ENCODE results near the gene FHIT.

FHIT gene

GRCh38 chr3:59904296-59904695, 1347.0 kb downstream of the FHIT start:
- no peak for DNase-seq
- Histone ChIP-seq H3K4me3 (no peak overlapping the region), H3K36me3 (no peaks in the 10 kb centered on the region), H3K9me3 (no peaks in the 10 kb centered on the region), H3K27me3 (no peaks in the 10 kb centered on the region), H3K4me1 (peaks cover 0 to 3% (median 0%) of the 10 kb centered on the region in 4 donors), H3K27ac (no peak overlapping the region)
- TF ChIP-seq CTCF (IDR thresholded peaks at IDR 0.05): no peak
- intact Hi-C loops (cut with DNase I; ENCODE audit: low total_unique reads): no loop called here

DNA sequence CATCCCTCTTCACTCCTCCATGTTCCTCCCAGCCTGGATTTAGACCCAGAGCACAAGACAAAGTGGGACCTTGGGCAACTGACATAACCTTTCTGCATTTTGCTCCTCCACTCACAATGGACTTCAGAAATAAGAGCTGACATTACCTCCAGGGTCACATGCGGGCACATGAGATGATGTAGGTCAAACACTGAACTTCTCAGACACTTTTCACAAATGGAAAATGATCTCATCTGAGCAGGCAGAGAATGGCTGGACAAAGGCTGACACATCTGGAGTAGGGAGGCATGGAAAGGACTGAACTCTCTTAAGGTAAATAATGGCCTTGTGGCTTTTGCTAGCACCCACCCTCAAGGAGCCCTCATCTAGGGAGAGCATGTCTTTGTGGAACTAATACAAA, 1352.2 kb downstream of the FHIT start:
- no peak for TF ChIP-seq CTCF (IDR thresholded peaks at IDR 0.05)
- H3K4me3 ChIP-seq: no peak overlapping the region
- intact Hi-C loops (cut with DNase I; ENCODE audit: low total_unique reads): no loop called here

DNA sequence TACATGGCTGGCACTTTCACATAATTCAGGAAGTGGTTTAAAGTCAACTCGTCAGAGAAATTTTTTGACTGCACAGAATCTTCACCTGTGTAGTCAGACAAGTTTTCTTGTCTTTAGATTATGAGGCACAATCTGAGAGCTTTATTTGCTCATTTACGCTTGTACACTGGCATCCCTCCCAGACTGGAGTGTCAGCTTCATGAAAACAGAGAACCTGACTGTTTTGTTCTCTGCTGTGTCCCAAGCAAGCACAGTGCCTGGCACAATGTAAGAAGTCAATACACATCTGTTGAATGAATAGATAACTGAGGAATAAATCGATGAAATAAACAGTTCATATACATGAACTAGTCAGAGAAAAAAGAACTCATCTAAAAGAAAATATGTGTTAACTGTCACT, 1355.3 kb downstream of the FHIT start:
- TF ChIP-seq CTCF (IDR thresholded peaks at IDR 0.05): no peak
- intact Hi-C loops (cut with DNase I; ENCODE audit: low total_unique reads): no loop called here
- no peaks in the 10 kb centered on the region for H3K36me3 ChIP-seq
- no peak overlapping the region for H3K27ac ChIP-seq
- no peak overlapping the region for H3K4me3 ChIP-seq
- H3K27me3 ChIP-seq: no peaks in the 10 kb centered on the region
- no peak for DNase-seq
- no peaks in the 10 kb centered on the region for H3K4me1 ChIP-seq
- H3K9me3 ChIP-seq: no peaks in the 10 kb centered on the region

More for the DNA sequence above, 1352.2 kb downstream of the FHIT start:
- no peak for DNase-seq
- no peaks in the 10 kb centered on the region for H3K4me1 ChIP-seq
- H3K36me3 ChIP-seq: no peaks in the 10 kb centered on the region
- no peaks in the 10 kb centered on the region for H3K27me3 ChIP-seq
- H3K9me3 ChIP-seq: no peaks in the 10 kb centered on the region
- H3K27ac ChIP-seq: no peak overlapping the region

DNA sequence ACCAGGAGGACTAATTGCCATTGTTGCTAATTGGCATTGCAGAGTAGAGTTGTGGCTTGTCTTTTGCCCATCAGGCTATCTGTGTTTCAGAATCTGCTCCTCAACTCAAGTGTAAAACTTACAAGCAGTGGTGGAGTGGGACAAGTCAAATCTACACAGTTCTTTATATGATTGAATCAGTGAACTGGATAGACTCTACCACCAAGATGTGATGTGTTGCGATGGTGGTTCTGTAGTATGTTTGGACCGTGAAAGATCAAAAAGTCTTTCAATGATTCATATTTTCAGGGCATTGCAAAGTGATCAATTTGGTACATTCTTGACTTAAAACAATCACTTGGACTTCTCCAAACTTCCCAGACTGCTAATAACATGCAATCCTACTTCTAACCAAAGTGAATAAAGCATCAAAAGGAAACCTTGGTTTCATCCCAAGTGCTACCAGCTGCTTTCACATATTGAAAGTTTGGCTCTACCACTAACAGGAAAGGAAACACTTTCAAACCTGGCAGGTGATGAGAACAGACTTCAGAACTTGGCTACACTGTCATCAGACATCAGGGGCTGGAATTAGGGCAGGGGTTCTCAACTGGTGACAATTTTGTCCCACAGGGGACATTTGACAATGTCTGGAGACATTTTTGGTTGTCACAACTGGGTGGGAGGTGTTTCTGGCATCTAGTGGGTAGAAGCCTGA, 1356.7 kb downstream of the FHIT start:
- Histone ChIP-seq H3K4me3 (no peak overlapping the region), H3K4me1 (no peaks in the 10 kb centered on the region), H3K36me3 (no peaks in the 10 kb centered on the region), H3K9me3 (no peaks in the 10 kb centered on the region), H3K27me3 (no peaks in the 10 kb centered on the region), H3K27ac (no peak overlapping the region)
- intact Hi-C loops (cut with DNase I; ENCODE audit: low total_unique reads): no loop called here
- no peak for DNase-seq
- no peak for TF ChIP-seq CTCF (IDR thresholded peaks at IDR 0.05)

GRCh38 chr3:59890639-59891038, 1360.6 kb downstream of the FHIT start:
- DNase-seq: no peak
- TF ChIP-seq CTCF (IDR thresholded peaks at IDR 0.05): no peak
- intact Hi-C loops (cut with DNase I; ENCODE audit: low total_unique reads): no loop called here

DNA sequence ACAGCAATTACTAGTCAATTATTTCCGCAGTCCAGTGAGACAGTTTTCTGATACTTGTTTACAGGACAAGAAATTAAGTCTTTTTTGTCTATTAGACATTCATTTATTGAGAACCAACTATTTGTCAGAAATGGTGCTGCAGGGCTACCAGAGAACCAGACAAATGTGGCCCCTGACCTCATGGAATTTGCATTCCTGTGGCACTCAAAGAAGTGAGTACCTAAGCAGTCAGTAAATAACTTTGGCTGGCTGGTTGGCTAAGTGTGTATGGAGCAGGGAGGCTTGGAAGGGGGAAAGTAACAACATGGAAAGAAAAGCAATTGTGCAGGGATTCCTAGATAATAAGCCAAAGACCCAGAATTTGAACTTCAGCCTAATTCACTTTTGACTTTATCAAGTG, 1364.5 kb downstream of the FHIT start:
- intact Hi-C loops (cut with DNase I; ENCODE audit: low total_unique reads): no loop called here
- H3K27ac ChIP-seq: no peak overlapping the region
- no peaks in the 10 kb centered on the region for H3K4me1 ChIP-seq
- H3K9me3 ChIP-seq: no peaks in the 10 kb centered on the region
- H3K27me3 ChIP-seq: no peaks in the 10 kb centered on the region
- no peak overlapping the region for H3K4me3 ChIP-seq
- DNase-seq: no peak
- TF ChIP-seq CTCF (IDR thresholded peaks at IDR 0.05): no peak
- H3K36me3 ChIP-seq: no peaks in the 10 kb centered on the region

More at GRCh38 chr3:59890639-59891038, 1360.6 kb downstream of the FHIT start:
- Histone ChIP-seq H3K9me3 (no peaks in the 10 kb centered on the region), H3K27ac (no peak overlapping the region), H3K4me3 (no peak overlapping the region), H3K36me3 (no peaks in the 10 kb centered on the region), H3K27me3 (no peaks in the 10 kb centered on the region), H3K4me1 (no peaks in the 10 kb centered on the region)

Data from tibial artery (tissue), 4 donors.